Cardiac atrium fibroblast (primary cell): Measurements from ENCODE around the gene RER1. TPM values are rescaled to one million over a fixed set of nuclear protein-coding genes. Genes with fewer than 3 reads are reported as not detected.

Experiments used
- total RNA-seq: library from RNA; depleted of rRNA; stranded (reverse); fragments of >200 nt; gene quantifications from 2 replicates; pipeline ENCODE4 v1.2.3, GENCODE V29; 2015

RER1 gene
- 97.8 and 117 TPM in 2 replicates for total RNA-seq

GRCh38 chr1:2391041-2391930, at the start of gene RER1, which contains the start of gene MORN1:
Gene RER1 (plus strand): TSS chr1:2391841. CDS start chr1:2395791, 3,950 bp downstream.
Gene MORN1 (minus strand): TSS chr1:2391554. CDS start chr1:2391533, 21 bp downstream.

GRCh38 chr1:2412395-2412772, 20.7 kb downstream of the RER1 start, which contains the start of gene PEX10:
Gene PEX10 (minus strand): TSS chr1:2412564. CDS start chr1:2412502, 62 bp downstream.

Other genes with a start within 250 kb of the RER1 start
- gene FAAP20, start 197.1 kb upstream of the RER1 start, total RNA-seq = 27.3 and 39.7 TPM in 2 replicates
- 22.6 and 33.0 TPM in 2 replicates for gene SKI, start 163.5 kb upstream of the RER1 start, total RNA-seq
- gene MORN1, start 287 bp upstream of the RER1 start, total RNA-seq = 2.4 and 3.2 TPM in 2 replicates
- gene PEX10, start 20.7 kb downstream of the RER1 start, total RNA-seq = 22.0 and 34.2 TPM in 2 replicates
- gene PLCH2, start 84.4 kb downstream of the RER1 start, total RNA-seq = under 0.01 TPM in 1 of 2 replicates, not detected in the other
- gene PANK4, start 134.8 kb downstream of the RER1 start, total RNA-seq = 13.5 and 21.4 TPM in 2 replicates
- not detected in 2 replicates for gene HES5, start 138.4 kb downstream of the RER1 start, total RNA-seq
- gene TNFRSF14, start 164.5 kb downstream of the RER1 start, total RNA-seq = 17.9 and 18.6 TPM in 2 replicates
- gene PRXL2B, start 194.9 kb downstream of the RER1 start, total RNA-seq = 16.8 and 19.5 TPM in 2 replicates
- gene MMEL1, start 241.2 kb downstream of the RER1 start, total RNA-seq = not detected in 2 replicates